Small intestine (tissue), 7 donors: Measurements from ENCODE around the gene IGSF21. TPM values are rescaled to one million over a fixed set of nuclear protein-coding genes. Genes with fewer than 3 reads are reported as not detected.

ENCODE experiments used
- DNase-seq, 2 donors: peaks; one replicate each; pipeline versions ENCODE4 v3.0.0 to v3.0.0-alpha.2; 2013
- FAIRE-seq: peaks from 2 replicates; lab custom pipeline; 2012; peaks lifted over from hg19 to GRCh38; lab: Jason Lieb, UNC
- H3K27ac ChIP-seq, 3 donors: one replicate each; pipeline ENCODE4 v1.5.1; 2013; ENCODE audit warnings: low read length in 2 of 3, mild to moderate bottlenecking in 2 of 3, control low read depth in 1 of 3, inconsistent platforms in 1 of 3, low read depth in 1 of 3, moderate library complexity in 1 of 3
- H3K27me3 ChIP-seq, 3 donors: one replicate each; pipeline ENCODE4 v1.6.1; 2013; ENCODE audit warnings: low read length in 3 of 3, inconsistent platforms in 1 of 3; ENCODE audit not compliant: control insufficient read depth in 3 of 3, insufficient read depth in 3 of 3
- H3K36me3 ChIP-seq, 3 donors: one replicate each; pipeline ENCODE4 v1.6.1; 2013; ENCODE audit warnings: low read length in 3 of 3, inconsistent platforms in 1 of 3, low read depth in 1 of 3, mild to moderate bottlenecking in 1 of 3, moderate library complexity in 1 of 3; ENCODE audit not compliant: control insufficient read depth in 3 of 3, insufficient read depth in 2 of 3
- H3K4me1 ChIP-seq, 3 donors: one replicate each; pipeline ENCODE4 v1.6.1; 2013; ENCODE audit warnings: low read length in 2 of 3, inconsistent platforms in 1 of 3, low read depth in 1 of 3, mild to moderate bottlenecking in 1 of 3, moderate library complexity in 1 of 3; ENCODE audit not compliant: control insufficient read depth in 3 of 3, insufficient read depth in 2 of 3
- H3K4me3 ChIP-seq, 3 donors: one replicate each; pipeline ENCODE4 v1.5.1; 2013; ENCODE audit warnings: low read length in 3 of 3, control low read depth in 1 of 3, inconsistent platforms in 1 of 3, low read depth in 1 of 3, mild to moderate bottlenecking in 1 of 3, moderate library complexity in 1 of 3
- H3K9me3 ChIP-seq, 2 donors: one replicate each; pipeline ENCODE4 v1.6.1; 2013; ENCODE audit warnings: low read depth in 1 of 2, low read length in 1 of 2; ENCODE audit not compliant: control insufficient read depth in 2 of 2, insufficient read depth in 1 of 2
- WGBS, 3 donors: extraction: QIAGEN DNeasy Blood & Tissue Kit; methylation state at CpG; one replicate each; pipeline ENCODE4 v1.1.7; 2013; 5-methylcytosine and 5-hydroxymethylcytosine counted together
- polyA plus RNA-seq, 4 donors: library from polyadenylated mRNA; stranded (reverse) in 3 of 4; unstranded in 1 of 4; fragments of 200-250 nt in 3 of 4; fragments of 120-200 nt in 1 of 4; gene quantifications; one replicate each; pipeline versions ENCODE4 v1.2.1 to v1.2.3, GENCODE V29; 2013
- donor health status: healthy with polysubstance abuse.
- donor health status: control.
- donor health status: control.
- donor health status: Bipolar disorder and iron deficiency.
- donor health status: healthy.

The IGSF21 gene
- polyA plus RNA-seq, 4 donors, result 0.18 to 0.38 TPM; not detected in 2

DNA sequence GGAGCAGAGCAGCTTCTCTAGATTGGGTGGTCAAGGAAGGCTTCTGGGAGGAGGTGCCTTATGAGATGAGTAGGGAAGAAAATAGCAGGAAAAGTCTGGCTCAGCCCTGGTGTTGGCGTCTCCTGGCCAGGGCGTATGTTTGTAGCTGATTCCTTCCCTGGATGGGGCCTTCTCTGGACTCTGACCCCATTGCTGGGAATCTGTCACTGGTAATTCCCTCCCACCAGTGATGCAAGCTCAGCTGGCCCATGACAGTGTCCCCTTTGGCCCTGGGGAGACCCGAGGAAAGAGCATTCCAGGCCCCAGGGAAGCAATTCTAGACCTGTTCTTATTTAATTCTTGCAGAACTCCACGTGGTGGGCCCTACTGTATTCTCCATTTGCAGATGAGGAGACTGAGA lies 20.7 kb downstream of the IGSF21 start:
- FAIRE-seq (no peak), DNase-seq (peak; percentile 2 to 83)
- H3K4me1 ChIP-seq, result peaks cover 0 to 3% (median 0%) of the 10 kb centered on the region in 3 donors
- no peaks in the 10 kb centered on the region for H3K36me3 ChIP-seq
- WGBS, 3 donors, result 10 to 49% (median 24%) methylated on average over 4 of the region's 4 CpGs
- H3K27ac ChIP-seq, result no peak overlapping the region
- H3K4me3 ChIP-seq, result no peak overlapping the region
- peaks cover 0 to 2% (median 0%) of the 10 kb centered on the region in 3 donors for H3K27me3 ChIP-seq
- no peaks in the 10 kb centered on the region for H3K9me3 ChIP-seq

DNA sequence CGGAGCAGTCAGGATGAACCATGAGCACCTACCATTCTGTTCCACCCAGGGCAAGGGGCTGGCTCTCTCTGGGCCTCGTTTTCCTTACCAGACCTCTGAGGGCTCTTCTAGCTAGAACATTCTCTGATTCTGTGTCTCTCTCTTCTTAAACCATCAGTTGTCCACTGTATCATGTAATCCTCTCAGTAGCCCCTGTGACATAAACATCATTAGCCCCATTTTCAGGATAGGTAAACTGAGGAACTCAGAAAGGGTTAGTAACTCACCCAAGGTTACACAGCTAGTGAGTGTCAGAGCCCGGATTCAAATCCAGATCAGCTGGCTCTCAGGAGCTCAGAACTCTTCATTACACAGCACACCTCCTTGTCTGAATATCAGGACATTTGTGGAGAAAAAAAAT lies 22.8 kb downstream of the IGSF21 start:
- Histone ChIP-seq H3K36me3 (no peaks in the 10 kb centered on the region), H3K27ac (no peak overlapping the region), H3K9me3 (no peaks in the 10 kb centered on the region), H3K4me3 (no peak overlapping the region), H3K27me3 (peaks cover 2 to 4% (median 3%) of the 10 kb centered on the region in 3 donors), H3K4me1 (peaks cover 0 to 3% (median 0%) of the 10 kb centered on the region in 3 donors)
- WGBS, 3 donors, result 47 to 57% (median 51%) methylated on average over 3 of the region's 3 CpGs
- DNase-seq (no peak), FAIRE-seq (no peak)

DNA sequence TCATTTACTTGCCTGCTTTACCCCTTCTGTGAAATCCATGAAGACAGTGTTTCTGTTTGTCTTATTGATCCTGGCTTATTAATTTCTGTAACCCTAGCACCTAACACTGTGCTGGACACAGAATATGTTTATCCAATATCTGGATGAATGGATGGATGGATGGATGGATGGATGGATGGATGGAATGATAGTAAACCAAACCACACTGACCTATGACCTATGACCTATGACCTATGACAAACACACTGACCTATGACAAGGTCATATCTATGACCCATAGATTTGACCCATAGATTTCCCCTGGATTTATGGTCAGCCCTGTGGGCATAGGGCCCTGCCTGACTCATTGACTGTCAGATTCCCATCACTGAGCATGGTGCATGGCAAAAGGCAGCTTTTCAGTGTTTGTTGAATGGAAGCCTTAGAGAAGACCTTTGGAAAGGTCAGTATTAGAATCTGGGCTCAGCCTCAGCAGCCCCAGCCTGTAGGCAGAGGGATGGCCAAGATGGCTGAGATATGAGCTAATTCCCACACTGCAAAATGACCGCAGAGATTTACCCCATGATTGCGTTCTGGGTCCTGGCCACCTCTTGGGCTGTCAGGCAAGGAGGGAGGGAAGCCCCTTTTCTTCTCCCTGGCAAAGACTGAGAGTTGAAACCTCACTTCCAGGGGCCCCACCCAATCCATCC lies 24.6 kb downstream of the IGSF21 start:
- Histone ChIP-seq H3K27me3 (peaks cover 2 to 4% (median 3%) of the 10 kb centered on the region in 3 donors), H3K9me3 (no peaks in the 10 kb centered on the region), H3K4me3 (no peak overlapping the region), H3K36me3 (no peaks in the 10 kb centered on the region), H3K4me1 (peaks cover 0 to 3% (median 0%) of the 10 kb centered on the region in 3 donors), H3K27ac (no peak overlapping the region)
- 57 to 88% (median 75%) methylated on average over 2 of the region's 2 CpGs for WGBS, 3 donors
- DNase-seq (no peak), FAIRE-seq (no peak)

DNA sequence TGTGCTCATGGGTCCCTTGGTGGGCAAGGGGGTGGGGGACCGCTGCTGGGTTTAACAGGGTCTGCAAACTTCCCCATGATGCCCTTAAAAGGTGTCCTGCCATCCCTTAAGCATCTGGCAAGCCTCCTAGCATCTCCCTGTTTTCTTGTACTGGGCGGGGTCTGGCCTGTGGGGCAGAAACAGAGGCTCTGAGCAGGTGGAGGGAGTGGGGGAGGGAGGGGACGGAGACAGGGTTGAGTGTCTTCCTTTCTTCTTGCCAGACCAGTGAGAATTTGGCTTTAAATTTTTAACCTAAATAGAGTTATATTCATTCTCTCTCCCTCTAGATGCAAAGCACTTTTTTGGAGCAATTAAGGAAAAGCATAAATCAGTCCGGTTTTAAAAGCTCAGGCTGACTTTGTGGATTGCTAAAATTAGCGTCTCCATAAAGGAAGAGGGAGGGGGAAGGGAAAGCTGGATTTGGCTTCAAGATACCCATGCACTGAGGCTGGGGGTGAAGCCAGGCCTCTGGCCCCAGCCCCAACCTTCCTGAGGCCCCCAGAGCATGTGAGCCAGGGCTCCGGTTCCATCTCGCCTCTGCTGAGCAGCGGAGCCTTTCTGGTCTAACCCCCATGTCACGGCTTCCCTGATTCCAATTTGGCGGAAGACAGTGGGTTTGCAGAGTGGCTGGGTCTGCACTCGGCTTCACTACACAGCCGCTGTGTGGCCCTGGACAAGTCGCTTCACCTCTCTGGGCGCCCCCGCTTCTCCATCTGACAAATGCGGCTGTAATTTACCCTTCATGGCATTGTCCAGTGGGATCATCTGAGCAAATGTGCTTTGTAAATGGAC lies 25.3 kb downstream of the IGSF21 start:
- H3K36me3 ChIP-seq, result no peaks in the 10 kb centered on the region
- H3K9me3 ChIP-seq, result no peaks in the 10 kb centered on the region
- H3K27ac ChIP-seq, result no peak overlapping the region
- peaks cover 2 to 4% (median 3%) of the 10 kb centered on the region in 3 donors for H3K27me3 ChIP-seq
- H3K4me1 ChIP-seq, result peaks cover 0 to 3% (median 0%) of the 10 kb centered on the region in 3 donors
- WGBS, 3 donors, result 56% methylated on average over 16 of the region's 16 CpGs
- DNase-seq (no peak), FAIRE-seq (no peak)
- no peak overlapping the region for H3K4me3 ChIP-seq

DNA sequence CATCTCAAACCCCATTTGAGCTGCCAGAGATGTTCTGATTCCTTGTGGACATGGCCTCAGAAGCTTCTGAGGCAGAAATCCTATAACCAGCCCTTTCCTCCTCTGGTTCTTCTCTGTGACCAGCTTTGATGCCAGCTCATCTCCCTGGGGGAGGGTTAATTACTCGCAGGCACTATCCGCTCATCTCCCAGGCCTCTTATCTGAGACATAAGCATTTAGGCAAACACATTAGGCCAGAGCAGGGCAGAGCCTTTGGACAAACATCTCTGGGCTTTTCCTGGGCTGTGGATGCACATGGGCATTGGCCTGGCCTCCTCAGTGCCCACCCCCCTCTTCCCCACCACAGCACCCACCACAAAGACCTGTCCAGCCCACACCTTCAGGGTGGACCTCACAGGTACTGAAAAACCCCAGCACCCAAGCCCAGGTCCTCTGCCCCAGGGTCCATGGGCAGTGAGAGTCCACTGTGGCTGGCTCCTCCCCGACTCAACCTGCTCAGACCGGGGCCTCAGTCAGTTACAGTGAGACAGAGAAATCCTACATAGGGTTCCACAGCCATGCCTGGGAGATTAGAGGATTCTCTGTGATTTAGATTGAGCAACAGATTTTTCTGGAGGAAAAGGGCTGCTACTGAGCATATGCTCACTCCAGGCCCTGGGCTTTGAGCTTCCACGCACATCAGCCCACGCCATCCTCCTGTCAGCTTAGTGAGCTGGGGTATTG lies 26.9 kb downstream of the IGSF21 start:
- Histone ChIP-seq H3K9me3 (no peaks in the 10 kb centered on the region), H3K36me3 (no peaks in the 10 kb centered on the region), H3K4me1 (no peaks in the 10 kb centered on the region), H3K27me3 (peaks cover 2 to 4% (median 3%) of the 10 kb centered on the region in 3 donors), H3K27ac (no peak overlapping the region), H3K4me3 (no peak overlapping the region)
- FAIRE-seq (no peak), DNase-seq (no peak)
- WGBS, 3 donors, result 39 to 65% (median 47%) methylated on average over 6 of the region's 6 CpGs

DNA sequence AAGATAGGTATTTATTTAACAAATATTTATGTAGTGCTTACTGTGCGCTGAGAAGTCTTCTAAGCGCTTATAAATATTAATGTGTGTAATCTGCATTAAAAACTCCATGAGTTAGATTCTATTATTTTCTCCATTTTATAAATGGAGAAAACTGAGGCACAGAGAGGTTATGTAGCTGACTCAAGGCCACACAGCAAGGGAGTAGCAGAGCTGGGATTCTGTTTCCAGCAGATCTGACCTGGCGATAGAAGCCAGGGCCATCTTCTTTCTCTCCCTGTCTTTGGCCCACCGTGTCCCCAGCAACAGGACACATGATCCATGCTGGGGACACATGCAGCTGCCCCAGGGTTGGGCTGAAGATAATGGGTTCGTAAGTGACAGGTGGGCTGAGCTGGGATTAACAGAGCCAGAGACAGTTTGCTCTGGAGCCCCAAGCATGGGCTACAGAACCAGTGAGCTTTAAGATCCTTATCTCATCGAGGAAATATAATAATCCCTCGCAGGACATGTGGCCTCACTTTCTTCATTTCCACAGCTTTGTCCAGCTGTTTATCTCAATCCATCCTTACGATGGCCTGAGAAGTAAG lies 30.3 kb downstream of the IGSF21 start:
- 38 to 56% (median 48%) methylated on average over 8 of the region's 8 CpGs for whole genome bisulfite sequencing, 3 donors
- H3K27me3 ChIP-seq, result peaks cover 2 to 3% (median 2%) of the 10 kb centered on the region in 3 donors

DNA sequence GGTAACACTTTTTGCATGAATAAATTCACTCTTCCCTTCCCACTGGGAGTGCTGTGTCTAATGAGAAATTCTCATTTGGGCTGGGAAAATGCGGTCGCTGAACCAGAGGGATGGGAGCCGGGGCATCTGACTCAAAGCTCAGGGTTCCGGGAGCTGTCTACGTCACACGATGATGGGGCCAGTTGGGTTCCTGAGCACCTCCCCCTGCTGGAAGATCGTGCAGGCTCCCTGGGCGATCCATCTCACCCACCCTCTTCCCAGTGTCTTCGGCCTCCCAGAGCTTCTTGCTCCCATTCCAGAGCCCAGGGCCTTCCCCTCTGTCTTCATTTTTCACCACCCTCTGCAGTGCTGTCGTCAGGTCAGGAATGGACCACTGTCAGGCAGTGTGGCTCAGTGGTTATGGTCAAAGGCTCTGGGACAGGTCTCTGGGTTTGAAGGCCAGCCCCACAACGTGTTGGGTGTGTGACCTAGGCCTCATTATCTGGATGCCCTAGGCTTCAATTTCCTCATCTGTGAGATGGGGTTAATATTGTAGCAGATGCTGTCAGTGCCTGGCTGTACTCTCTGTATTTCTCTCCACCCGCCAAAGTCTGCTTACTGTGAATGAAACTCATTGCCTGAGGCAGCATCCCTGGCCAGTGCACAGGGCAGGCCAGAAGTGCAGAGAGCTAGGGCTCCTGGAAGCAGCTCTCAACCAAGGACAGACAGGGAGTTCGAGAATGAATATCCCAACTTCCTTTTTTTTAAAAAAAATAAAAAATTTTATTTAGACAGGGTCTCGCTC lies 31.8 kb downstream of the IGSF21 start:
- Histone ChIP-seq H3K27me3 (no peaks in the 10 kb centered on the region), H3K4me3 (no peak overlapping the region), H3K4me1 (no peaks in the 10 kb centered on the region), H3K36me3 (no peaks in the 10 kb centered on the region), H3K9me3 (no peaks in the 10 kb centered on the region), H3K27ac (no peak overlapping the region)
- WGBS, 3 donors, result 54 to 59% (median 56%) methylated on average over 14 of the region's 14 CpGs
- FAIRE-seq, result no peak
- DNase-seq, result no peak

More for the DNA sequence above, 30.3 kb downstream of the IGSF21 start:
- DNase-seq (no peak), FAIRE-seq (no peak)
- Histone ChIP-seq H3K4me1 (no peaks in the 10 kb centered on the region), H3K36me3 (no peaks in the 10 kb centered on the region), H3K4me3 (no peak overlapping the region), H3K9me3 (no peaks in the 10 kb centered on the region), H3K27ac (no peak overlapping the region)
